ENCODE data around the gene MMP25.

MMP25 gene

DNA sequence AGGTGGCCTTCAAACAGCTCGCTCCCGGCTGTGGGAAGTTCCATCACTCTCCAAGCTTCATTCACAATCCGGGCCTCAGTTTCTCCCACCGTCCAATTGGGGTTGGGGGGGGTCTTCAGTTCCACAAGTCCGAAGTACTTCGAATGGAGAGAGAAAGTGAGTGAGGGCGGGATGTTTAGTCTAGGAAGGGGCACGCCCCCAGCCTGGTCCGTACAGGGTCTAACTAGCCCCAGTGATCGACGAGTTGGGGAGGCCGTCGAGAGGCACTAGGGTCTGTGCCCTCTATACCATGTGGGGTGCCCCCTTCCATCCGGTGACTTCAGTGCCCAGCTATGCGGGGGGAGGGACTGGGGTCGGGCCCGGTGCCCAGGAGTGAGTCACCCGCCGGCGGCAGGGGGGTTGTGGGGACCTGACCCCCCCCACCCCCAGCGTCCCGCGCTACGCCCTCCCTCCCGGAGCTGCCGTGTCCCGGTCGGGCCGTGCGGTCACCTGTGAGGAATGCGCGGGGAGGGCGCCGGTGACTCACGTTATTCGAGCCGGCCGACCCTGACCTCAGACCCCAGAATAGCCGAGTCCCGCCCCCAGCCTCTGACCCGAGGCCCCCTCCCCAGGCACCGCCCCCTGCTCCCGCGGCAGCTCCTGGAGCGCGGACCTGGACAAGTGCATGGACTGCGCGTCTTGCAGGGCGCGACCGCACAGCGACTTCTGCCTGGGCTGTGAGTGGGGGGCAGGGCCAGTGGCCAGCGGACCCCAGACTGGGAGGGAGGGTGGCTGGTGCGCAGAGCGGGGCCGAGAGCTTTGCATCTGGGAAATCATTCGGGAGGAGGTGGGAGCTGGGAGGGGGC, 25.5 kb upstream of the MMP25 start:
- peak overlapping the region; percentile 93 for H3K27ac ChIP-seq (ENCODE audit: low read depth, low read length)
- peaks cover 14% of the 10 kb centered on the region for H3K4me1 ChIP-seq (ENCODE audit: control insufficient read depth, insufficient read depth, low read length)
- peaks cover 5% of the 10 kb centered on the region for H3K27me3 ChIP-seq (ENCODE audit: control insufficient read depth, insufficient read depth, low read length)
- H3K9ac ChIP-seq (ENCODE audit: low read length), result peak overlapping the region; percentile 1
- H3K4me3 ChIP-seq (ENCODE audit: low read length), result peak overlapping the region; percentile 71
- no peaks in the 10 kb centered on the region for H3K36me3 ChIP-seq (ENCODE audit: control insufficient read depth, insufficient read depth, low read length)

GRCh38 chr16:3021449-3022207, 24.7 kb upstream of the MMP25 start:
- peaks cover 14% of the 10 kb centered on the region for H3K4me1 ChIP-seq (ENCODE audit: control insufficient read depth, insufficient read depth, low read length)
- no peaks in the 10 kb centered on the region for H3K27me3 ChIP-seq (ENCODE audit: control insufficient read depth, insufficient read depth, low read length)
- peak overlapping the region; percentile 7 for H3K9ac ChIP-seq (ENCODE audit: low read length)
- no peaks in the 10 kb centered on the region for H3K36me3 ChIP-seq (ENCODE audit: control insufficient read depth, insufficient read depth, low read length)
- H3K27ac ChIP-seq (ENCODE audit: low read depth, low read length), result peak overlapping the region; percentile 93
- H3K4me3 ChIP-seq (ENCODE audit: low read length), result peak overlapping the region; percentile 71

- Histone ChIP-seq H3K27ac (ENCODE audit: low read depth, low read length) (peak overlapping the region; percentile 94), H3K36me3 (ENCODE audit: control insufficient read depth, insufficient read depth, low read length) (no peaks in the 10 kb centered on the region), H3K4me3 (ENCODE audit: low read length) (peak overlapping the region; percentile 76), H3K4me1 (ENCODE audit: control insufficient read depth, insufficient read depth, low read length) (peaks cover 14% of the 10 kb centered on the region), H3K9ac (ENCODE audit: low read length) (no peak overlapping the region), H3K27me3 (ENCODE audit: control insufficient read depth, insufficient read depth, low read length) (no peaks in the 10 kb centered on the region)
Observed at GRCh38 chr16:3022208-3022683, 24.1 kb upstream of the MMP25 start.

DNA sequence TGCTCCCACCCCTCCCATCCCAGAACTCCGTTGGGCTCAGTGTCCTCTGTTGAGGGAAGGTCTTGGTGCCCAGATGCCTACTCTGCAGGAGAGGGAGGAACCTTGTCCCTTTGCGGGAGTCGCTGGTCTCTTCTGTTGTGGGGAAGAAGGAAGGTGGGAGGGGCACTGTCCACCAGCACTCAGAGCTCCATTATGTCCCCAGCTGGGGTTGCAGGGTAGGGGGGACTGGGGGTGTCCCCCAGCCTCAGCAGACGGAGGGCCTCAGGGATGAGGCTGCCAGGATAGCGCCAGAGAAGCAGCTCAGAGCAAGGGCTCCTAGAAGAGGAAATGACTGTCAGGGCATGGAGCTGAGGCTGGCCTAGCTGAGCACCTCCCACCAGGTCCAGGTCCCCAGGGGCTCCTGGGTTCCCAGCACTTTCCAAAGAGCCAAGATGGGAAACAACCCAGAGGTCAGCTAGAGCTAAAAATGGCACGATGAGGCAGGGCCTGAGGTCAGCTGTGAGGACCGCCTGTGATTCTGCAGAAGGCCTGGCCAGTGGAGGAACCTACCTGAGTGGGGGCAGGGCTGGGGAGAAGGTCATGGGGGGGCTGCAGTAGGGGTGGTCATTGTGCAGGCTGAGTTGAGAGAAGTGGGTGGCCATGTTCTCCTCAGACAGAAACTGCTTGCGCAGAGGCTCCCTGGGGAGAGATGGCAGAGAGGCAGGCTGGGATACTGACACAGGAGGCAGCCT, 23.5 kb upstream of the MMP25 start:
- Histone ChIP-seq H3K27me3 (ENCODE audit: control insufficient read depth, insufficient read depth, low read length) (no peaks in the 10 kb centered on the region), H3K4me1 (ENCODE audit: control insufficient read depth, insufficient read depth, low read length) (peaks cover 14% of the 10 kb centered on the region), H3K36me3 (ENCODE audit: control insufficient read depth, insufficient read depth, low read length) (no peaks in the 10 kb centered on the region), H3K27ac (ENCODE audit: low read depth, low read length) (peak overlapping the region; percentile 94), H3K9ac (ENCODE audit: low read length) (peak overlapping the region; percentile 1), H3K4me3 (ENCODE audit: low read length) (peak overlapping the region; percentile 76)

- peaks cover 14% of the 10 kb centered on the region for H3K4me1 ChIP-seq (ENCODE audit: control insufficient read depth, insufficient read depth, low read length)
- H3K27ac ChIP-seq (ENCODE audit: low read depth, low read length), result peak overlapping the region; percentile 94
- peak overlapping the region; percentile 1 for H3K9ac ChIP-seq (ENCODE audit: low read length)
- no peaks in the 10 kb centered on the region for H3K36me3 ChIP-seq (ENCODE audit: control insufficient read depth, insufficient read depth, low read length)
- H3K4me3 ChIP-seq (ENCODE audit: low read length), result peak overlapping the region; percentile 76
- H3K27me3 ChIP-seq (ENCODE audit: control insufficient read depth, insufficient read depth, low read length), result no peaks in the 10 kb centered on the region
Observed at GRCh38 chr16:3023415-3023668, 23.0 kb upstream of the MMP25 start.

- Histone ChIP-seq H3K27me3 (ENCODE audit: control insufficient read depth, insufficient read depth, low read length) (peaks cover 4% of the 10 kb centered on the region), H3K9ac (ENCODE audit: low read length) (peak within 1 kb of the TSS; percentile 59), H3K36me3 (ENCODE audit: control insufficient read depth, insufficient read depth, low read length) (peaks cover 2% of the 10 kb centered on the region), H3K4me3 (ENCODE audit: low read length) (peak within 1 kb of the TSS; percentile 76), H3K4me1 (ENCODE audit: control insufficient read depth, insufficient read depth, low read length) (peaks cover 16% of the 10 kb centered on the region), H3K27ac (ENCODE audit: low read depth, low read length) (peak within 1 kb of the TSS; percentile 94)
Observed at GRCh38 chr16:3023669-3024478, 22.5 kb upstream of the MMP25 start, which contains the start of the genes HCFC1R1 and THOC6. TSS of gene HCFC1R1 (minus strand) at chr16:3023942. CDS start at chr16:3023941, 1 bp downstream. TSS of gene THOC6 (plus strand) at chr16:3024035. CDS start at chr16:3024327, 292 bp downstream.

DNA sequence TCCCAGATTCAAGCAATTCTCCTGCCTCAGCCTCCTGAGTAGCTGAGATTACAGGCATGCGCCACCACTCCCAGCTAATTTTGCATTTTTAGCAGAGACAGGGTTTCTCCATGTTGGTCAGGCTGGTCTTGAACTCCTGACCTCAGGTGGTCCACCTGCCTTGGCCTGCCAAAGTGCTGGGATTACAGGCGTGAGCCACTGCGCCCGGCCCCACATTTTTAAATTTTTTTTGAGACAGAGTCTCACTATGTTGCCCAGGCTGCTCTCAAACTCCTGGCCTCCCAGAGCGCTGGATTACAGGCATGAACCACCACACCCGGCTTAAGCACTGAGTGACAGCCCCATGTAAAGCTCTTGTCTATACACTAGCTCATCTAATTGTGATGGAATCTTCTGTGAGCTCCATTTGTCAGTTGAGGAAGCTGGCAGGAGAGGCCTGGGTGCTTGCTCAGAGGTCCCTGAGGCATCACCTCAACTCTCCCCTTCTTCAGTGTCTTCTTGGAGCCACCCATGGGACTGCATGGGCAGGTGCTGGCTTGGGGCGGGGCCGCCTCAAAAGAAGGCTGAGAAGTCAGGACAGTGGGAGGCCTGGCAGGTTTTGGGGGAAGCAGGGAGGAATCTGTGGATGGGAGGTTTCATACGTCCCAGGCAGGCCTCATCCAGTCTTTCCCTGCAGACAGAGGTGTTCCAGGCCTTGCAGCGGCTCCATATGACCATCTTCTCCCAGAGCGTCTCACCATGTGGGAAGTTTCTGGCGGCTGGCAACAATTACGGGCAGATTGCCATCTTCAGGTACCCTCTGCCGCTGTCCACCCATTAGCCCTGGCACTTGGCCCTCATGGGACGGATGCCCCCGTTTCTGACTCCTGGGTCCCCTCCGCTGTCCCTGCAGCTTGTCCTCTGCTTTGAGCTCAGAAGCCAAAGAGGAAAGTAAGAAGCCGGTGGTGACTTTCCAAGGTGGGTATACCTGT, 21.0 kb upstream of the MMP25 start:
- Histone ChIP-seq H3K27me3 (ENCODE audit: control insufficient read depth, insufficient read depth, low read length) (peaks cover 11% of the 10 kb centered on the region), H3K36me3 (ENCODE audit: control insufficient read depth, insufficient read depth, low read length) (peaks cover 4% of the 10 kb centered on the region), H3K27ac (ENCODE audit: low read depth, low read length) (no peak overlapping the region), H3K9ac (ENCODE audit: low read length) (no peak overlapping the region), H3K4me3 (ENCODE audit: low read length) (no peak overlapping the region), H3K4me1 (ENCODE audit: control insufficient read depth, insufficient read depth, low read length) (peaks cover 16% of the 10 kb centered on the region)

GRCh38 chr16:3026003-3026378, 20.4 kb upstream of the MMP25 start:
- Histone ChIP-seq H3K4me3 (ENCODE audit: low read length) (no peak overlapping the region), H3K27me3 (ENCODE audit: control insufficient read depth, insufficient read depth, low read length) (peaks cover 11% of the 10 kb centered on the region), H3K9ac (ENCODE audit: low read length) (no peak overlapping the region), H3K4me1 (ENCODE audit: control insufficient read depth, insufficient read depth, low read length) (peaks cover 16% of the 10 kb centered on the region), H3K36me3 (ENCODE audit: control insufficient read depth, insufficient read depth, low read length) (peaks cover 4% of the 10 kb centered on the region), H3K27ac (ENCODE audit: low read depth, low read length) (no peak overlapping the region)

DNA sequence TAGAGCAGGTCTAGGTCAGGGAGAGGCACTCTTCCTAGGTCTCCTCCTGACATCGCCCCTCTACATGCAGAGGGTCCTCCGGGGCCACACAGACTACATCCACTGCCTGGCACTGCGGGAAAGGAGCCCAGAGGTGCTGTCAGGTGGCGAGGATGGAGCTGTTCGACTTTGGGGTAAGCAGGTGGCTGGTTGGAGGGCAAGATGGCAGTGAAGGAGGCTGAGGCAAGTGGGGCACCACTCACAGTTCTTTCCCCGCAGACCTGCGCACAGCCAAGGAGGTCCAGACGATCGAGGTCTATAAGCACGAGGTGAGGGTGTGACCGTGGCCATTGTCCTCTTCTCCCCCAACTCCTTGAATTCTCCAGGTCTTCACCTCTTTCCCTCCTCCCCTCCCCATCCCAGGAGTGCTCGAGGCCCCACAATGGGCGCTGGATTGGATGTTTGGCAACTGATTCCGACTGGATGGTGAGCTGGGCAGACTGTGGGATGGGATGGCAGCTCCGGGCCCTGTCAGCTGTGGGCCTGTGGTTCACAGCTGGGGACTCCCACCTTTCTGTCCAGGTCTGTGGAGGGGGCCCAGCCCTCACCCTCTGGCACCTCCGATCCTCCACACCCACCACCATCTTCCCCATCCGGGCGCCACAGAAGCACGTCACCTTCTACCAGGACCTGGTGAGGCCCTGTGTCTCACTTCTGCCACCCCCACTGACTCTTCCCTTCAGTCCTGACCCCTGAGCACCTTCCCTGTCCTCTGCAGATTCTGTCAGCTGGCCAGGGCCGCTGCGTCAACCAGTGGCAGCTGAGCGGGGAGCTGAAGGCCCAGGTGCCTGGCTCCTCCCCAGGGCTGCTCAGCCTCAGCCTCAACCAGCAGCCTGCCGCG, 19.5 kb upstream of the MMP25 start:
- H3K27me3 ChIP-seq (ENCODE audit: control insufficient read depth, insufficient read depth, low read length), result peaks cover 13% of the 10 kb centered on the region
- no peak overlapping the region for H3K27ac ChIP-seq (ENCODE audit: low read depth, low read length)
- no peak overlapping the region for H3K4me3 ChIP-seq (ENCODE audit: low read length)
- H3K4me1 ChIP-seq (ENCODE audit: control insufficient read depth, insufficient read depth, low read length), result peaks cover 14% of the 10 kb centered on the region
- no peak overlapping the region for H3K9ac ChIP-seq (ENCODE audit: low read length)
- peaks cover 4% of the 10 kb centered on the region for H3K36me3 ChIP-seq (ENCODE audit: control insufficient read depth, insufficient read depth, low read length)

DNA sequence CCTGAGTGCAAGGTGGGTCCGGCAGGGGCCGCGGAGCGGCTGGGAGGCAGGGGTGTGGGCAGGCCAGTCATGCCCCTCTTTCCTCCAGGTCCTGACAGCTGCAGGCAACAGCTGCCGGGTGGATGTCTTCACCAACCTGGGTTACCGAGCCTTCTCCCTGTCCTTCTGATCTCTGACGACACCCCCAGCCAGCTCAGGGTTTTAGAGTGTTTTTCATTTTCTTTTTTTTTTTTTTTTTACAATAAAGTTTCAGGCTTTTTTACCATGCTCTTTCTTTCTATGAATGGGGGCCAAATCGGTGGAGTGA, 18.9 kb upstream of the MMP25 start:
- no peak overlapping the region for H3K4me3 ChIP-seq (ENCODE audit: low read length)
- no peak overlapping the region for H3K27ac ChIP-seq (ENCODE audit: low read depth, low read length)
- peaks cover 4% of the 10 kb centered on the region for H3K36me3 ChIP-seq (ENCODE audit: control insufficient read depth, insufficient read depth, low read length)
- H3K27me3 ChIP-seq (ENCODE audit: control insufficient read depth, insufficient read depth, low read length), result peaks cover 13% of the 10 kb centered on the region
- H3K4me1 ChIP-seq (ENCODE audit: control insufficient read depth, insufficient read depth, low read length), result peaks cover 10% of the 10 kb centered on the region
- no peak overlapping the region for H3K9ac ChIP-seq (ENCODE audit: low read length)
